Measurements from ENCODE around the gene ZDHHC14. TPM values are rescaled to one million over a fixed set of nuclear protein-coding genes. Genes with fewer than 3 reads are reported as not detected.

Gene ZDHHC14
- total RNA-seq, 1 donor from 2014 or later = 14.5 TPM

- TF ChIP-seq CTCF (IDR thresholded peaks at IDR 0.05) = no peak
- no peaks in the 10 kb centered on the region for H3K9me3 ChIP-seq
- H3K27me3 ChIP-seq = no peaks in the 10 kb centered on the region
- no peaks in the 10 kb centered on the region for H3K36me3 ChIP-seq
- no peak overlapping the region for H3K27ac ChIP-seq
- H3K4me1 ChIP-seq = no peaks in the 10 kb centered on the region
- no peak for DNase-seq (ENCODE audit: low spot score in 2 of 2)
- intact Hi-C loops (cut with DNase I) = no loop called here
- H3K4me3 ChIP-seq = no peak overlapping the region
These were observed 180.4 kb downstream of the ZDHHC14 start for GRCh38 chr6:157561414-157561790.

GRCh38 chr6:157561929-157562810 lies 181.2 kb downstream of the ZDHHC14 start:
- Histone ChIP-seq H3K27ac (no peak overlapping the region), H3K4me3 (no peak overlapping the region), H3K9me3 (no peaks in the 10 kb centered on the region), H3K36me3 (no peaks in the 10 kb centered on the region), H3K4me1 (no peaks in the 10 kb centered on the region), H3K27me3 (no peaks in the 10 kb centered on the region)
- no peak for TF ChIP-seq CTCF (IDR thresholded peaks at IDR 0.05)
- DNase-seq (ENCODE audit: low spot score in 2 of 2) = no peak
- intact Hi-C loops (cut with DNase I) = no loop called here

GRCh38 chr6:157562997-157563396 lies 182.0 kb downstream of the ZDHHC14 start:
- H3K4me3 ChIP-seq = no peak overlapping the region
- no peaks in the 10 kb centered on the region for H3K27me3 ChIP-seq
- DNase-seq (ENCODE audit: low spot score in 2 of 2) = no peak
- intact Hi-C loops (cut with DNase I) = no loop called here
- TF ChIP-seq CTCF (IDR thresholded peaks at IDR 0.05) = no peak
- no peaks in the 10 kb centered on the region for H3K4me1 ChIP-seq
- H3K27ac ChIP-seq = no peak overlapping the region
- H3K36me3 ChIP-seq = no peaks in the 10 kb centered on the region
- no peaks in the 10 kb centered on the region for H3K9me3 ChIP-seq

GRCh38 chr6:157563611-157564284 lies 182.8 kb downstream of the ZDHHC14 start:
- Histone ChIP-seq H3K4me3 (no peak overlapping the region), H3K36me3 (no peaks in the 10 kb centered on the region), H3K4me1 (no peaks in the 10 kb centered on the region), H3K9me3 (no peaks in the 10 kb centered on the region), H3K27me3 (no peaks in the 10 kb centered on the region), H3K27ac (no peak overlapping the region)
- intact Hi-C loops (cut with DNase I) = no loop called here
- DNase-seq (ENCODE audit: low spot score in 2 of 2) = no peak
- TF ChIP-seq CTCF (IDR thresholded peaks at IDR 0.05) = no peak

GRCh38 chr6:157568702-157569101 lies 187.7 kb downstream of the ZDHHC14 start:
- no peak for TF ChIP-seq CTCF (IDR thresholded peaks at IDR 0.05)
- no peak for DNase-seq (ENCODE audit: low spot score in 2 of 2)
- no peak overlapping the region for H3K4me3 ChIP-seq
- no peak overlapping the region for H3K27ac ChIP-seq
- no peaks in the 10 kb centered on the region for H3K36me3 ChIP-seq
- no peaks in the 10 kb centered on the region for H3K9me3 ChIP-seq
- H3K4me1 ChIP-seq = no peaks in the 10 kb centered on the region
- intact Hi-C loops (cut with DNase I) = no loop called here
- H3K27me3 ChIP-seq = no peaks in the 10 kb centered on the region

Data from ascending aorta (tissue), 2 donors.